ENCODE results near the gene NCAM2. TPM values are rescaled to one million over a fixed set of nuclear protein-coding genes. Genes with fewer than 3 reads are reported as not detected.

The NCAM2 gene
- total and polyA plus RNA-seq, 4 donors = 30.7 to 138 (median 61.1) TPM

GRCh38 chr21:21297211-21297610 lies 299.0 kb downstream of the NCAM2 start:
- H3K9me3 ChIP-seq (ENCODE audit: control insufficient read depth, insufficient read depth, low read length) = no peaks in the 10 kb centered on the region
- no peak overlapping the region for H3K27ac ChIP-seq (ENCODE audit: low read depth, low read length)
- H3K27me3 ChIP-seq (ENCODE audit: control insufficient read depth, insufficient read depth, low read length) = no peaks in the 10 kb centered on the region
- H3K4me3 ChIP-seq (ENCODE audit: low read depth, low read length) = no peak overlapping the region
- DNase-seq (ENCODE audit: low read depth in 4 of 6, low spot score in 6 of 6) = no peak
- H3K4me1 ChIP-seq (ENCODE audit: control insufficient read depth, insufficient read depth, low read length) = no peaks in the 10 kb centered on the region
- WGBS (ENCODE audit: insufficient coverage) = no CpG with 5 or more reads among the region's 2 CpGs
- H3K36me3 ChIP-seq (ENCODE audit: control insufficient read depth, insufficient read depth, low read length) = no peaks in the 10 kb centered on the region

DNA sequence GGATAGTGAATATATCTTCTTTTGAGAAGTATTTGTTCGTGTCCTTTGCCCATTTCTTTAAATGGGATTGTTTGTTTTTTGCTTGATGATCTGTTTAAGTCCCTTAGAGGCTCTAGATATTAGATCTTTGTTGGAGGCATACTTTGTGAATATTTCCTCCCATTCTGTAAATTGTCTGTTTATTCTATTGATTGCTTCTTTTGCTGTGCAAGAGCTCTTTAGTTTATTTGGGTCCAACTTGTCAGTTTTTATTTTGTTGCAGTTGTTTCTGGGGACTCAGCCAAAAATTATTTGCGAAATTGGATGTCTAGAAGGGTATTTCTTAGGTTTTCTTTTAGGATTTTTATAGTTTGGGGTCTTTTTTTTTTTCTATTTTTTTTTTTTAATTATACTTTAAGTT lies 302.8 kb downstream of the NCAM2 start:
- Histone ChIP-seq H3K36me3 (ENCODE audit: control insufficient read depth, insufficient read depth, low read length) (no peaks in the 10 kb centered on the region), H3K27me3 (ENCODE audit: control insufficient read depth, insufficient read depth, low read length) (no peaks in the 10 kb centered on the region), H3K9me3 (ENCODE audit: control insufficient read depth, insufficient read depth, low read length) (no peaks in the 10 kb centered on the region), H3K4me3 (ENCODE audit: low read depth, low read length) (no peak overlapping the region), H3K27ac (ENCODE audit: low read depth, low read length) (no peak overlapping the region), H3K4me1 (ENCODE audit: control insufficient read depth, insufficient read depth, low read length) (no peaks in the 10 kb centered on the region)
- no peak for DNase-seq (ENCODE audit: low read depth in 4 of 6, low spot score in 6 of 6)
- no CpG with 5 or more reads among the region's 2 CpGs for WGBS (ENCODE audit: insufficient coverage)

DNA sequence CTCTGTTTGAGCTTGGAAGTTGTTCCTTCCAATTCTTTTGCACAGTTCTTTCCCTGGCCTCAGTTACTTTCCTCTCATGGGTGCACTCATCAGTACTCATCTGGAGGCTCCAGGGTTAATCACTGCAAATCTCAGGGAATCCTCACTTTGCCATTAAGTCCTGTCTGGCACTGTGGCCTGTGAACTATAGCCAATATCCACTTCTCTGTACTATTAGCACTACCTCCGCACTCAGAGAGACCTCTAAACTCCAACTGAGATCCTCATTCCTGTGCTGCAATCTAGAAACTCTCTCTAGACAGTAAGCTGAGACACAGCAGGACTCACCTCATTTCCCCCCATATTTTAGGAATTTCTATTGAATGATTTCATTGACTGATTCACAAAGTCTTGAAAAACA lies 311.3 kb downstream of the NCAM2 start:
- H3K36me3 ChIP-seq (ENCODE audit: control insufficient read depth, insufficient read depth, low read length) = no peaks in the 10 kb centered on the region
- no peaks in the 10 kb centered on the region for H3K4me1 ChIP-seq (ENCODE audit: control insufficient read depth, insufficient read depth, low read length)
- no peak for DNase-seq (ENCODE audit: low read depth in 4 of 6, low spot score in 6 of 6)
- H3K27me3 ChIP-seq (ENCODE audit: control insufficient read depth, insufficient read depth, low read length) = no peaks in the 10 kb centered on the region
- H3K27ac ChIP-seq (ENCODE audit: low read depth, low read length) = no peak overlapping the region
- 80% methylated on average over 1 of the region's 1 CpG for WGBS (ENCODE audit: insufficient coverage)
- no peaks in the 10 kb centered on the region for H3K9me3 ChIP-seq (ENCODE audit: control insufficient read depth, insufficient read depth, low read length)
- H3K4me3 ChIP-seq (ENCODE audit: low read depth, low read length) = no peak overlapping the region

- no CpG with 5 or more reads among the region's 5 CpGs for WGBS (ENCODE audit: insufficient coverage)
- no peaks in the 10 kb centered on the region for H3K27me3 ChIP-seq (ENCODE audit: control insufficient read depth, insufficient read depth, low read length)
- H3K4me3 ChIP-seq (ENCODE audit: low read depth, low read length) = no peak overlapping the region
- H3K4me1 ChIP-seq (ENCODE audit: control insufficient read depth, insufficient read depth, low read length) = no peaks in the 10 kb centered on the region
- no peaks in the 10 kb centered on the region for H3K9me3 ChIP-seq (ENCODE audit: control insufficient read depth, insufficient read depth, low read length)
- no peak overlapping the region for H3K27ac ChIP-seq (ENCODE audit: low read depth, low read length)
- DNase-seq (ENCODE audit: low read depth in 4 of 6, low spot score in 6 of 6) = peak in 1 of 6 donors; percentile 9
- H3K36me3 ChIP-seq (ENCODE audit: control insufficient read depth, insufficient read depth, low read length) = no peaks in the 10 kb centered on the region
Measured at GRCh38 chr21:21324297-21324696, 326.1 kb downstream of the NCAM2 start.

DNA sequence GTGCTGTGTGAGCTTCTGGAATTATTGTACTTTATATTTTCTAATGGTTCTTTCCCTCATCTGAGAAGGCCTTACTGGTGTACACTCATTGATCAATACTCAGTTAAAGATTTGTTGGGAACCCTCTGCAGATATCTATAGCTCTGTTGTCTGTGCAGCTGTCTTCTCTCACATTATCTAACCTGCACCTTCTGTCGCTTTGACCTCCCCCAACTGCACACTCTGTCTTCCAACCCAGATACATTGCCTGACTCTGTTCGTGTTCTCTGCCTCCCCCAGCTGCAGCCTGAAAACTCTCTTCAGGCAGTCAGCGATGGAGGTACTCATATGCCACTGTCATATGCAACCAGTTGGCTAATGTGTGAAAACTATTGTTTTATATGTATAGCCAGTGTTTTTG lies 334.3 kb downstream of the NCAM2 start:
- peaks cover 2% of the 10 kb centered on the region for H3K36me3 ChIP-seq (ENCODE audit: control insufficient read depth, insufficient read depth, low read length)

DNA sequence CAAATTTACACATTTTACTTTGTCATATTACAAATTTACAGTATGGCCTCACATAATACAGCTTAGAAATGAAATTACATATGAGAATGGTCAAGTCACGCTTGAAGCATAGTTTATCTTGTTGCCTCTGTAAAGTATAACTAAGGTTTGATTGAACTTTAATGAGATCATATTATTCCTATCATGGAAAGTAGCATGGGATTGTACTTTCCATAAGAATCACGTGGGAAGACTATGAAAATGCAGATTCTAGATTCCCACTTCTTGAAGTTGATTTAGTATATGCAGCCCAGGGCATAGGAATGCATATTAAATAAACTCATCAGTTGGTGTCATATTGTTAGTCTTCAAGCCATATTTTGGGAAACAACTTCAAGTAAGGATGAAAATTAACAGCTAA lies 342.8 kb downstream of the NCAM2 start:
- no CpG with 5 or more reads among the region's 2 CpGs for WGBS (ENCODE audit: insufficient coverage)
- H3K4me3 ChIP-seq (ENCODE audit: low read depth, low read length) = no peak overlapping the region
- H3K27ac ChIP-seq (ENCODE audit: low read depth, low read length) = no peak overlapping the region
- DNase-seq (ENCODE audit: low read depth in 4 of 6, low spot score in 6 of 6) = no peak
- H3K36me3 ChIP-seq (ENCODE audit: control insufficient read depth, insufficient read depth, low read length) = peaks cover 3% of the 10 kb centered on the region
- H3K27me3 ChIP-seq (ENCODE audit: control insufficient read depth, insufficient read depth, low read length) = no peaks in the 10 kb centered on the region
- no peaks in the 10 kb centered on the region for H3K4me1 ChIP-seq (ENCODE audit: control insufficient read depth, insufficient read depth, low read length)
- peaks cover 7% of the 10 kb centered on the region for H3K9me3 ChIP-seq (ENCODE audit: control insufficient read depth, insufficient read depth, low read length)

More for the DNA sequence above, 334.3 kb downstream of the NCAM2 start:
- no peaks in the 10 kb centered on the region for H3K4me1 ChIP-seq (ENCODE audit: control insufficient read depth, insufficient read depth, low read length)
- H3K27me3 ChIP-seq (ENCODE audit: control insufficient read depth, insufficient read depth, low read length) = no peaks in the 10 kb centered on the region
- no peak for DNase-seq (ENCODE audit: low read depth in 4 of 6, low spot score in 6 of 6)
- 91% methylated on average over 1 of the region's 3 CpGs for WGBS (ENCODE audit: insufficient coverage)
- H3K4me3 ChIP-seq (ENCODE audit: low read depth, low read length) = no peak overlapping the region
- H3K27ac ChIP-seq (ENCODE audit: low read depth, low read length) = no peak overlapping the region
- H3K9me3 ChIP-seq (ENCODE audit: control insufficient read depth, insufficient read depth, low read length) = no peaks in the 10 kb centered on the region

- Histone ChIP-seq H3K36me3 (ENCODE audit: control insufficient read depth, insufficient read depth, low read length) (peaks cover 3% of the 10 kb centered on the region), H3K27ac (ENCODE audit: low read depth, low read length) (no peak overlapping the region), H3K4me1 (ENCODE audit: control insufficient read depth, insufficient read depth, low read length) (no peaks in the 10 kb centered on the region), H3K9me3 (ENCODE audit: control insufficient read depth, insufficient read depth, low read length) (peaks cover 7% of the 10 kb centered on the region), H3K4me3 (ENCODE audit: low read depth, low read length) (no peak overlapping the region), H3K27me3 (ENCODE audit: control insufficient read depth, insufficient read depth, low read length) (no peaks in the 10 kb centered on the region)
- no CpG with 5 or more reads among the region's 1 CpG for WGBS (ENCODE audit: insufficient coverage)
- DNase-seq (ENCODE audit: low read depth in 4 of 6, low spot score in 6 of 6) = no peak
Measured at GRCh38 chr21:21345296-21345695, 347.1 kb downstream of the NCAM2 start.

DNA sequence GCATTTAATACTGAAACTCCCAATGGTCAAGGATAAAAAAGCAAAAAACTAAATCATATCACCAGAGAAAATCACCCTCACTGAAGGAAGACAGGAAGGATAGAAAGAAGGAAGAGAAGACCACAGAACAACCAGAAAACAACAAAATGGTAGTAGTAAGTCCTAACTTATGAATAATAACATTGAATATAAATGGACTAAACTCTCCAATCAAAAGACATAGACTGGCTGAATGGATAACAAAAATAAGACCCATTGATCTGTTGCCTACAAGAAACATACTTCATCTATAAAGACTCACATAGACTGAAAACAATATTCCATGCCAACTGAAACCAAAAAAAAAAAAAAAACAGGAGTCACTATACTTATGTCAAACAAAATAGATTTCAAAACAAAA lies 347.7 kb downstream of the NCAM2 start:
- Histone ChIP-seq H3K4me1 (ENCODE audit: control insufficient read depth, insufficient read depth, low read length) (no peaks in the 10 kb centered on the region), H3K27me3 (ENCODE audit: control insufficient read depth, insufficient read depth, low read length) (no peaks in the 10 kb centered on the region), H3K27ac (ENCODE audit: low read depth, low read length) (no peak overlapping the region), H3K9me3 (ENCODE audit: control insufficient read depth, insufficient read depth, low read length) (peaks cover 7% of the 10 kb centered on the region), H3K4me3 (ENCODE audit: low read depth, low read length) (no peak overlapping the region), H3K36me3 (ENCODE audit: control insufficient read depth, insufficient read depth, low read length) (peaks cover 3% of the 10 kb centered on the region)
- DNase-seq (ENCODE audit: low read depth in 4 of 6, low spot score in 6 of 6) = no peak

DNA sequence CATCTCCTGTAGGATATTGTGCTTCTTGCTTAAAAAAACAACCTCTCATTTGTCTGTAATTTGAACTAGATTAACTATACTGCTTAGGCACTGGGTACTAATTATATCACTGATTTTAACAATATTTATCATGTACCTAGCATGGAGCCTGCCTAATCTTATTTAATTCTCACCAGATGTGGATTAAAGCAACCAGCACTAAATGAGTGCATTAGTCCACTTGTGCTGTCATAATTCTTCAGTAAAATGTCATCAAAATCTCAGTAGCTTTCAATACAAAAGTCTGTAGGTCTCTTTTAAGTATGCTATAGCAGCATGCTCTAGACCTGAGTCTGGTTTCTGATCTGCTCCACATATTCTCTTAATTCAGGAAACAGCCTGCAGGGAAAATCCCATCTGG lies 368.1 kb downstream of the NCAM2 start:
- Histone ChIP-seq H3K36me3 (ENCODE audit: control insufficient read depth, insufficient read depth, low read length) (no peaks in the 10 kb centered on the region), H3K4me3 (ENCODE audit: low read depth, low read length) (no peak overlapping the region), H3K4me1 (ENCODE audit: control insufficient read depth, insufficient read depth, low read length) (no peaks in the 10 kb centered on the region), H3K9me3 (ENCODE audit: control insufficient read depth, insufficient read depth, low read length) (no peaks in the 10 kb centered on the region), H3K27me3 (ENCODE audit: control insufficient read depth, insufficient read depth, low read length) (no peaks in the 10 kb centered on the region), H3K27ac (ENCODE audit: low read depth, low read length) (no peak overlapping the region)
- peak in 1 of 6 donors; percentile 26 for DNase-seq (ENCODE audit: low read depth in 4 of 6, low spot score in 6 of 6)

GRCh38 chr21:21367583-21367982 lies 369.4 kb downstream of the NCAM2 start:
- H3K9me3 ChIP-seq (ENCODE audit: control insufficient read depth, insufficient read depth, low read length) = no peaks in the 10 kb centered on the region
- H3K27me3 ChIP-seq (ENCODE audit: control insufficient read depth, insufficient read depth, low read length) = no peaks in the 10 kb centered on the region
- H3K4me1 ChIP-seq (ENCODE audit: control insufficient read depth, insufficient read depth, low read length) = no peaks in the 10 kb centered on the region
- H3K4me3 ChIP-seq (ENCODE audit: low read depth, low read length) = no peak overlapping the region
- no peak overlapping the region for H3K27ac ChIP-seq (ENCODE audit: low read depth, low read length)
- no peak for DNase-seq (ENCODE audit: low read depth in 4 of 6, low spot score in 6 of 6)
- H3K36me3 ChIP-seq (ENCODE audit: control insufficient read depth, insufficient read depth, low read length) = no peaks in the 10 kb centered on the region
